HG02588 (cell line): ENCODE data around the gene C17orf67.

ENCODE experiments used
- ATAC-seq: cut with Tn5 transposase; IDR thresholded peaks from one replicate; pipeline ENCODE4 v1.9.1; 2021; ENCODE audit warnings: mild to moderate bottlenecking, moderate library complexity; ENCODE audit not compliant: unreplicated experiment

C17orf67 gene

DNA sequence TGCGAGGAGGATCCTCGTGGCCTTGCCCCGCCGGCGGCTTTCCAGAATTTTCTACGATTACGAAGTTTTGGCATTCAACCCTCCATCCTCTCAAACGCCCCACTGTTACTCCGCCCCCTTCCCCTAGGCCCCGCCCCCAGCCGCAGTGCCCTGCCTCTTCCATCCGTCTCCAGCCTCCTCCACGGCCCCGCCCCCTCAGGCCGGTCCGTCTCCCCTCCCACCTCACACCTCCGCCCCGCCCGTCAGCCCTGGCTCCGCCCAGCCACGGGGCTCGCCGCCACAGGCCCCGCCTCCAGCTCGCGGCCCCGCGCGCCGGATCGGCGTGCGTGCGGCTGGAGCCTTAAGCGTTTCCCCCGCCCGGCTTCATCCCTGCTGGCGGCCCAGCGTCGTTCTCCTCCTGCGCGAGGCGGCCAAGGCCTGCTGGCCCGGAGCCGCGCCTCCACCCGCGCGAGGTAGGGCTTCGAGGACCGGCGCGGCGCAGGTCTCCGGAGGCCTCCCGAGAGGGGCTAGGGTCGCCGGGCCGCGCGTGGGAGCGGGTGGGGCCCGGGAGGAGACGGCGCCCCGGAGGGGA, at the start of gene C17orf67, which contains the start of gene DGKE:
C17orf67 (minus strand) TSS at position 112 of the 571 bp plus-strand sequence. CDS start 18,110 bp downstream, outside the sequence.
DGKE (plus strand) TSS at position 343 of the 571 bp plus-strand sequence. CDS start 645 bp downstream, outside the sequence.
- peak; percentile 71 for ATAC-seq

GRCh38 chr17:56881685-56882295, 48.1 kb upstream of the C17orf67 start:
- ATAC-seq, result no peak

DNA sequence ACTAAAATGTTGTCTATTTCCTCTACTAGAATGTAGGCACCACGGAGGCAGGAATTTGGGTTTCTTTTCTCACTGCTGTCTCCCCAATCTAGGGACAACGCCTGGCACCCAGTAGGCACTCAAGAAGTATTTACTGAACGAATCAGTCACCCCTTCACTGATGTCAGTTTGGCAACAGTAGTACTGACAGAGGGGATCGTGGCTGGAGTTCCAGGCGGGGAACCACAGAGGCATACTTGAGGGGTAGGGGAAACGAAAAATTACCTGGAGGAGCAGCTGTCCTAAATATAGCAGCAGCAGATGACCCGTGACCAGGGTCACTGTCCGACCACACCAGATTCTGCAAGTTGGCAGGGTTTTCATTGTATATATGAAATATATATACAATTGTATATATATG, 46.9 kb upstream of the C17orf67 start:
- no peak for ATAC-seq

DNA sequence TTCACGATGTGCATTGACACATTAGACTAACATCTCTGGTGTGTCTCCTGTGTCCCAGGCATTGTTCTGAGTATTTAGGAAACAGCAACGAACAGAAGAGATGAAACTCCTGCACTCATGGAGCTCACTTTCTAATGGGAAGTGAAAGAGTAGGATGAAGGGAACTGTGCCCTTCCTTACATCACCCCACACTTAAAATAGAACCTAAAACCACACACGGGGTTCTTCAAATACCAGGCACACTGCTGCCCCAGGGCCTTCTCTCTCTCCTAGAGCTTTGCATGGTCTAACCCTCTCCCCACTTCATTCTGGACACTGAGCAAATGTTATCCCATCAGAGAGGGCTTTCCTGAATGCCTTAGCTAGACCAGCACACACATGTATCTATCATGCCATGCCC, 46.4 kb upstream of the C17orf67 start:
- ATAC-seq, result no peak

- ATAC-seq, result no peak
These were observed 45.6 kb upstream of the C17orf67 start for GRCh38 chr17:56879280-56879679.

DNA sequence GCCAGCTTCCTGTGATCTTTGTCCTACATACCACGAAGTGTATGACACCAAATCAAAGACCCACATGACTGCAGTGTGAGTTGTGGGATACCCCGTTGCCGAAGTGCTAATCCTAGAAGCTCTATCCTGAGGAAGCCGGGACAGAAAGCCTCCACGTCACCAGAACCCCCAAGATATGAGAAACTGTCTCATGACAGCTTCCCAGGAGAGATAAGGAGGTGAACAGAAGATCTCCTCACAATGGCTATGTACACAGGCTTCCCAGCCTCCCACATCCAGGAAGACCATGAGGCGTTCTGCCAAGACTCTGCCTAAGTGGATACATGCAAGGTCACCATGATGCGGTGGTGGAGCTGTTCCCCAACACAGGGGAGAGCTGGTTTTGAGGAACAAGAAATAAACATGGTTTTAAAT, 43.1 kb upstream of the C17orf67 start:
- ATAC-seq, result no peak

- ATAC-seq, result no peak
These were observed 36.4 kb upstream of the C17orf67 start for GRCh38 chr17:56870081-56870651.

GRCh38 chr17:56868716-56869115, 35.0 kb upstream of the C17orf67 start:
- no peak for ATAC-seq

- no peak for ATAC-seq
These were observed 34.2 kb upstream of the C17orf67 start for GRCh38 chr17:56867948-56868376.

- ATAC-seq, result no peak
These were observed 32.8 kb upstream of the C17orf67 start for GRCh38 chr17:56866496-56866895.

GRCh38 chr17:56866076-56866475, 32.4 kb upstream of the C17orf67 start:
- ATAC-seq, result no peak

GRCh38 chr17:56863974-56864373, 30.3 kb upstream of the C17orf67 start:
- no peak for ATAC-seq

DNA sequence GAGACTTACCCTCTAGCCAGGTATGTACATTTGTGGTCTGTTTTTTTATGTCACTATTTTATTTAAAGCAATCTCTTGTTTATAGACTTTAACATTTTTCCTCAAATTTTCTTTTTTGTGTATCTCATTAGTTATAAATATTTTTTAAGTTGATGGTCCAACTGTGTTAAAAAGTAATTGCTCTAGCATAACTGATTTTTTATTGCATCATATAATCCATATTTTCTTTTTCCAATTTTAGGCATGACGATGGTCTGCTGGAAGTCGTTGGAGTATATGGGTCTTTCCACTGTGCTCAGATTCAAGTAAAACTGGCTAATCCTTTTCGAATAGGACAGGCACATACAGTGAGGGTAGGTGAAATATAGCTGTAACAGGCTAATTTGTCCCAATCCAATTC, 28.2 kb upstream of the C17orf67 start:
- ATAC-seq, result no peak

DNA sequence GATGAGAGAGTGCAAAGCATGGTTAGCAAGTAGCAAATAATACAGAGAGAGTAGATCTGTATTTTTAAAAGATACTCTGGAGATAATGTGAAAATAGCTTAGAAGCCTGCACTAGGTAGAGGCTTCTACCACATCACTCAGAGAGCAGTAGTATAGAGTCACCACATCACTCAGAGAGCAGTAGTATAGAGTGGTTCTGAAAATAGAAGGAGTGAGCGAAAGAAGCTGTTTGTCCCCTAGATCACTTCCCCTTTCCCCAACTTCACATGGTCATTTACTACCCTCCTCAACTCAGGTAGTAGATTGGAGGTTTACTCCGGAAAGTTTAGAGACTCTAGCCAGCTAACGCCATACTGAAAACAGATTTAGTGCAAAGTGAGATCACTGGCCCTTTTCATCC, 17.3 kb upstream of the C17orf67 start:
- no peak for ATAC-seq

- no peak for ATAC-seq
These were observed 16.9 kb upstream of the C17orf67 start for GRCh38 chr17:56850591-56850990.

GRCh38 chr17:56849131-56849530, 15.4 kb upstream of the C17orf67 start:
- no peak for ATAC-seq

- ATAC-seq, result no peak
These were observed 13.4 kb upstream of the C17orf67 start for GRCh38 chr17:56847106-56847505.

- no peak for ATAC-seq
These were observed 12.2 kb upstream of the C17orf67 start for GRCh38 chr17:56845934-56846333.

- ATAC-seq, result no peak
These were observed 8.9 kb upstream of the C17orf67 start for GRCh38 chr17:56842577-56842976.

- ATAC-seq, result no peak
These were observed 5.0 kb upstream of the C17orf67 start for GRCh38 chr17:56838687-56839086.

GRCh38 chr17:56835264-56835585, 1.5 kb upstream of the C17orf67 start:
- no peak for ATAC-seq
